ENCODE measurements around the gene CDH4. TPM values are rescaled to one million over a fixed set of nuclear protein-coding genes. Genes with fewer than 3 reads are reported as not detected.

Gene CDH4
- total and polyA plus RNA-seq, 2 of the 8 experiments (the other 6 are each of a cell fraction or from before 2014, with no cell fraction given) = 4.3 to 7.9 TPM

DNA sequence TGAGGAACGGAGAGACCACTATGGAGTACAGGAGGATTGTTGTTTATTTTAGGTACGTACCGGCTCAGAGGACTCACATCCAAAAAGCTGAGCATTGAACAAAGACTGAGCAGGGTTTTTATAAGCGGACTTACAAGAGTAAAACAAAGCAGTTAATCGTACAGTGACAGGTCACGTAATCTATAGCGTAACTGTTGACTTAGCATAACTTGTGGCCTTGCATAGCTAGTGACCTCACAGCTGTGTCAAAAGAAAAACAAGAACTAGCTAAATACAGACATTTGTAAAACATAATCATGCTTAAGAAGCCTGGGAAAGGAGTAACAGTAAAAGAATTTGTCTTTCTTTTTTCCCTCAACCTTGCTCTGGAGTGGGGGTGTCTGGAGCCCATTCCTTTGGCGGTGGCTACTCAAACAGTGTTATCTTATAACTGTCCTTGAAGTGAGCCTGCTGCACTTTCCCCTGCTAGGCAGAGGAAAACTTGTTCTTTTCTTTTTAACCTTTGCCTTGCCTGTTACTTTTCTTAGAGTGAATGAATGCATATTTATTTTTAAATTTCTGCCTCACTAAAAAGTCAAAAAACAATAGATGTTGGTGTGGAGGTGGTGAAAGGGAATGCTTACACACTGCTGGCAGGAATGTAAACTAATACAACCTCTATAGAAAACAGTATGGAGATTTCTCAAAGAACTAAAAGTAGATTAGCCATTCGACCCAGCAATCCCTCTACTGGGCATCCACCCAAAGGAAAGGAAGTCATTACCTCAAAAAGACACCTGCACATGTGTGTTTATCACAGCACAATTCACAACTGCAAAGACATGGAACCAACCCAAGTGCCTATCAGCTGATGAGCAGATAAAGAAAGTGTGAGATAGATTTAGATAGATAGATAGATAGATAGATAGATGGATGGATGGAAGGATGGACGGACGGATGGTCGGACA lies 704.6 kb downstream of the CDH4 start:
- Histone ChIP-seq H3K4me1 (replicated peaks in 1 of 4; ENCODE audit: control insufficient read depth in 3 of 4, insufficient read depth in 4 of 4, low read length in 3 of 4) (peaks cover 2 to 21% (median 6%) of the 10 kb centered on the region in 4 experiments; a peak in 6 of 7 replicates), H4K5ac (ENCODE audit: insufficient read length, low read depth, low read length) (no peak overlapping the region), H2BK20ac (ENCODE audit: low read length) (no peak overlapping the region), H3K56ac (replicated peaks; ENCODE audit: insufficient read length, low read depth, low read length) (no peak overlapping the region), H3K18ac (ENCODE audit: extremely low read depth, low read length) (no peak overlapping the region), H3K27ac (ENCODE audit: low read depth, low read length) (no peak overlapping the region), H3K23ac (ENCODE audit: insufficient read length) (no peak overlapping the region), H3K27me3 (replicated peaks in 1 of 4; ENCODE audit: control insufficient read depth in 3 of 4, extremely low read depth in 1 of 4, insufficient read depth in 3 of 4, low read length in 3 of 4) (no peaks in the 10 kb centered on the region; a peak in 1 of 7 replicates), H3K4me2 (ENCODE audit: insufficient read depth in 1 of 2, low read depth in 2 of 2, low read length in 2 of 2) (no peak overlapping the region), H3K4me3 (ENCODE audit: extremely low read depth in 1 of 4, insufficient read depth in 2 of 4, low read depth in 3 of 4, low read length in 4 of 4) (no peak overlapping the region), H2BK120ac (replicated peaks; ENCODE audit: low read depth, low read length) (no peak overlapping the region), H4K91ac (replicated peaks; ENCODE audit: insufficient read length, low read length) (no peak overlapping the region), H4K20me1 (replicated peaks in 1 of 2; ENCODE audit: control insufficient read depth in 1 of 2, insufficient read depth in 2 of 2, low read length in 2 of 2) (peaks cover 2% of the 10 kb centered on the region in 2 experiments), H2AK5ac (ENCODE audit: low read depth, low read length) (no peak overlapping the region), H3K36me3 (ENCODE audit: control insufficient read depth in 2 of 4, insufficient read depth in 4 of 4, low read length in 3 of 4) (no peaks in the 10 kb centered on the region), H3K79me1 (ENCODE audit: low read depth, low read length) (no peaks in the 10 kb centered on the region; the same call in 1 of the 2 replicates), H3K14ac (ENCODE audit: insufficient read length) (no peak overlapping the region), H3K79me2 (ENCODE audit: control insufficient read depth in 1 of 2, insufficient read depth in 2 of 2, low read length in 2 of 2) (no peaks in the 10 kb centered on the region), H2BK15ac (ENCODE audit: low read length) (no peak overlapping the region), H2BK5ac (ENCODE audit: low read depth, low read length) (no peak overlapping the region), H2BK12ac (ENCODE audit: low read depth, low read length) (no peak overlapping the region), H3K9ac (replicated peaks in 1 of 4; ENCODE audit: extremely low read depth in 1 of 4, low read depth in 3 of 4, low read length in 3 of 4) (no peak overlapping the region), H2AFZ (ENCODE audit: low read length) (no peak overlapping the region), H3K23me2 (ENCODE audit: low read depth, low read length) (no peaks in the 10 kb centered on the region), H3K4ac (replicated peaks; ENCODE audit: insufficient read length, low read depth, low read length) (no peak overlapping the region), H3K9me3 (ENCODE audit: insufficient read depth in 2 of 2, low read depth in 1 of 2, low read length in 1 of 2) (no peaks in the 10 kb centered on the region), H4K8ac (ENCODE audit: extremely low read depth, insufficient read depth, low read length) (no peak overlapping the region)
- FAIRE-seq = no peak
- DNase-seq (ENCODE audit: low read depth in 1 of 2, low spot score in 2 of 2) = no peak
- WGBS, 2 experiments (ENCODE audit: extremely low coverage in 1 of 2, insufficient coverage in 1 of 2, insufficient read length in 1 of 2, insufficient replicate concordance in 2 of 2, low coverage in 1 of 2, low lambda C conversion rate in 2 of 2, missing lambda C conversion rate in 1 of 2) = 83% methylated on average over 12 of the region's 12 CpGs; no CpG with 5 or more reads in 1 of the 2 experiments
- ChIA-PET CTCF (ENCODE audit: partially characterized antibody) (interaction anchor here (1.8 kb wide), 1 partner anchor 10 kb away, joined by 4 read pairs; no protein-coding TSS in a partner anchor), POLR2A (ENCODE audit: partially characterized antibody) (no interaction called here)
- no peak for TF ChIP-seq JUND (IDR thresholded peaks at IDR 0.05; ENCODE audit: low read length)
- TF ChIP-seq CEBPB (IDR thresholded peaks at IDR 0.05; ENCODE audit: low read depth, low read length) = no peak
- TF ChIP-seq SP2 (IDR thresholded peaks at IDR 0.05; ENCODE audit: low read length) = no peak
- no peak for TF ChIP-seq SP1 (IDR thresholded peaks at IDR 0.05; ENCODE audit: low read depth, low read length)
- no peak for TF ChIP-seq BCL11A (IDR thresholded peaks at IDR 0.05; ENCODE audit: low read depth in 2 of 2, low read length in 2 of 2)
- TF ChIP-seq, protein P1, sequence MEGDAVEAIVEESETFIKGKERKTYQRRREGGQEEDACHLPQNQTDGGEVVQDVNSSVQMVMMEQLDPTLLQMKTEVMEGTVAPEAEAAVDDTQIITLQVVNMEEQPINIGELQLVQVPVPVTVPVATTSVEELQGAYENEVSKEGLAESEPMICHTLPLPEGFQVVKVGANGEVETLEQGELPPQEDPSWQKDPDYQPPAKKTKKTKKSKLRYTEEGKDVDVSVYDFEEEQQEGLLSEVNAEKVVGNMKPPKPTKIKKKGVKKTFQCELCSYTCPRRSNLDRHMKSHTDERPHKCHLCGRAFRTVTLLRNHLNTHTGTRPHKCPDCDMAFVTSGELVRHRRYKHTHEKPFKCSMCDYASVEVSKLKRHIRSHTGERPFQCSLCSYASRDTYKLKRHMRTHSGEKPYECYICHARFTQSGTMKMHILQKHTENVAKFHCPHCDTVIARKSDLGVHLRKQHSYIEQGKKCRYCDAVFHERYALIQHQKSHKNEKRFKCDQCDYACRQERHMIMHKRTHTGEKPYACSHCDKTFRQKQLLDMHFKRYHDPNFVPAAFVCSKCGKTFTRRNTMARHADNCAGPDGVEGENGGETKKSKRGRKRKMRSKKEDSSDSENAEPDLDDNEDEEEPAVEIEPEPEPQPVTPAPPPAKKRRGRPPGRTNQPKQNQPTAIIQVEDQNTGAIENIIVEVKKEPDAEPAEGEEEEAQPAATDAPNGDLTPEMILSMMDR (IDR thresholded peaks at IDR 0.05; ENCODE audit: control extremely low read depth in 1 of 3, insufficient read depth in 1 of 3, low read depth in 1 of 3, low read length in 3 of 3) = no peak
- no peak for TF ChIP-seq CHD2 (IDR thresholded peaks at IDR 0.05; ENCODE audit: low read length)
- TF ChIP-seq TAF1 (IDR thresholded peaks at IDR 0.05; ENCODE audit: low read depth, low read length) = no peak

Measured in H1 (cell line).